Neural cell (in vitro differentiated cells): Measurements from ENCODE around the gene NR2C1. TPM values are rescaled to one million over a fixed set of nuclear protein-coding genes. Genes with fewer than 3 reads are reported as not detected.

ENCODE experiments used
- H2AFZ ChIP-seq: fragments of 200-600, 300-800 bp; sonication (generic), shearing (Covaris generic); 2 replicates; pipeline ENCODE4 v1.6.0; 2014; ENCODE audit warnings: low read depth, mild to moderate bottlenecking, antibody characterized with exemption, low read length, moderate library complexity
- H3F3A ChIP-seq: fragments of 200-600 bp; shearing (Covaris generic); 2 replicates; pipeline ENCODE4 v1.6.1; 2016; ENCODE audit warnings: mild to moderate bottlenecking, moderate library complexity, mixed read lengths, antibody characterized with exemption, low read length; ENCODE audit not compliant: insufficient read depth, poor library complexity, severe bottlenecking
- H3K27ac ChIP-seq: fragments of 200-600, 300-800 bp; sonication (generic), shearing (Covaris generic); 2 replicates; pipeline ENCODE4 v1.5.1; 2014; ENCODE audit warnings: mild to moderate bottlenecking, low read length, moderate library complexity
- H3K27me3 ChIP-seq: fragments of 300-800, 200-600 bp; sonication (generic), shearing (Covaris generic); 2 replicates; pipeline ENCODE4 v1.6.0; 2014; ENCODE audit warnings: mild to moderate bottlenecking, low read depth, low read length, moderate library complexity; ENCODE audit not compliant: insufficient read depth
- H3K36me3 ChIP-seq: fragments of 300-800, 200-600 bp; sonication (generic), shearing (Covaris generic); 2 replicates; pipeline ENCODE4 v1.5.1; 2014; ENCODE audit warnings: mild to moderate bottlenecking, antibody characterized with exemption, low read length, moderate library complexity; ENCODE audit not compliant: insufficient read depth
- H3K4me2 ChIP-seq: fragments of 300-800, 200-600 bp; sonication (generic), shearing (Covaris generic); 2 replicates; pipeline ENCODE4 v1.6.0; 2014; ENCODE audit warnings: mild to moderate bottlenecking, low read length
- H3K4me3 ChIP-seq: fragments of 300-800, 200-600 bp; sonication (generic), shearing (Covaris generic); 2 replicates; pipeline ENCODE4 v1.5.1; 2014; ENCODE audit warnings: mild to moderate bottlenecking, low read length, moderate library complexity
- H3K79me2 ChIP-seq: fragments of 200-600 bp; shearing (Covaris generic); replicated peaks from 2 replicates; pipeline ENCODE4 v1.6.0; 2014; ENCODE audit warnings: mild to moderate bottlenecking, low read length, moderate library complexity; ENCODE audit not compliant: insufficient read depth
- H3K9ac ChIP-seq: fragments of 300-800, 200-600 bp; sonication (generic), shearing (Covaris generic); 2 replicates; pipeline ENCODE4 v1.6.1; 2016; ENCODE audit warnings: mild to moderate bottlenecking, low read length, mixed read lengths
- H3K9me2 ChIP-seq: fragments of 200-600 bp; shearing (Covaris generic); 2 replicates; pipeline ENCODE4 v1.6.1; 2016; ENCODE audit warnings: mild to moderate bottlenecking, low read length, mixed read lengths; ENCODE audit not compliant: insufficient read depth
- H3K9me3 ChIP-seq: fragments of 200-600, 300-800 bp; sonication (generic), shearing (Covaris generic); 2 replicates; pipeline ENCODE4 v1.6.1; 2016; ENCODE audit warnings: mild to moderate bottlenecking, mixed run types, low read length, moderate library complexity, mixed read lengths
- H4K20me1 ChIP-seq: fragments of 200-600 bp; shearing (Covaris generic); 2 replicates; pipeline ENCODE4 v1.6.1; 2016; ENCODE audit warnings: mild to moderate bottlenecking, mixed run types; ENCODE audit not compliant: insufficient read depth
- EP300 ChIP-seq: fragments of 450-650 bp; conservative IDR thresholded peaks from 2 replicates; pipeline ENCODE4 v1.6.1; 2014; ENCODE audit warnings: antibody characterized with exemption, mild to moderate bottlenecking, moderate library complexity; ENCODE audit not compliant: poor library complexity, severe bottlenecking
- EZH2 ChIP-seq: fragments of 200-600, 300-800 bp; shearing (Covaris generic), sonication (generic); IDR thresholded peaks from 2 replicates; pipeline ENCODE4 v1.6.1; 2014; ENCODE audit warnings: antibody characterized with exemption, low read length, borderline replicate concordance, mild to moderate bottlenecking; ENCODE audit not compliant: insufficient read depth, poor library complexity, severe bottlenecking
- MXI1 ChIP-seq: fragments of 450-650 bp; conservative IDR thresholded peaks from 2 replicates; pipeline ENCODE4 v1.6.1; 2014; ENCODE audit warnings: antibody characterized with exemption, mild to moderate bottlenecking; ENCODE audit not compliant: poor library complexity, severe bottlenecking
- POLR2AphosphoS5 ChIP-seq: IDR thresholded peaks from 2 replicates; pipeline ENCODE4 v1.6.1; 2012
- RAD21 ChIP-seq: fragments of 450-650 bp; conservative IDR thresholded peaks from 2 replicates; pipeline ENCODE4 v1.6.1; 2014; ENCODE audit warnings: antibody characterized with exemption, mild to moderate bottlenecking, moderate library complexity
- REST ChIP-seq: IDR thresholded peaks from 2 replicates; pipeline ENCODE4 v1.6.1; 2012; ENCODE audit warnings: borderline replicate concordance
- SMC3 ChIP-seq: fragments of 450-650 bp; conservative IDR thresholded peaks from 2 replicates; pipeline ENCODE4 v1.6.1; 2014; ENCODE audit warnings: antibody characterized with exemption, mild to moderate bottlenecking, moderate library complexity; ENCODE audit not compliant: poor library complexity
- polyA plus RNA-seq: library from polyadenylated mRNA; depleted of rRNA; stranded (reverse); fragments of >200 nt; gene quantifications from 2 replicates; pipeline ENCODE4 v1.2.3, GENCODE V29; 2014
- TF ChIP-seq, protein P1 (sequence below): fragments of 450-650 bp; IDR thresholded peaks from 2 replicates; pipeline ENCODE4 v1.5.1; 2014; ENCODE audit warnings: antibody characterized with exemption, mild to moderate bottlenecking, moderate library complexity; ENCODE audit not compliant: poor library complexity, severe bottlenecking

Gene NR2C1
- polyA plus RNA-seq, 1 donor from 2014 or later, result 137 TPM

DNA sequence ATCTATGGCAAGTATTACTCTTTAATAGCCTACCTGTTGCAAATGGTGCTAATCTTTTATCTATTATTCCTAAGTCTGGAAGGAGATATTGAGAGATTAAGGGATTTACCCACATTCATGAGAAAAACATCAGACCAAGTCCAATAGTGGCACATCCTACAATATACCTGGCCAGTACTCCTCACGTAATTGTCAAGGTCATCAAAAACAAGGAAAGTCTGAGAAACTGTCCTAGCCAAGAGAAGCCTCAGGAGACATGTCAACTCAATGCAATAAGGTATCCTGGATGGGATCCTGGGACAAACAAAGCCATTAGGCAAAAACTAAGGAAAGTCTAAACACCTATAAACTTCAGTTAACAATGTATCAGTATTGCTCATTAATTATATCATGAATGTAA is 12.5 kb downstream of the NR2C1 start:
- H3K27ac ChIP-seq, result no peak overlapping the region
- no peaks in the 10 kb centered on the region for H4K20me1 ChIP-seq
- TF ChIP-seq RAD21 (no peak), REST (no peak), EP300 (no peak), MXI1 (no peak)
- TF ChIP-seq, protein P1, sequence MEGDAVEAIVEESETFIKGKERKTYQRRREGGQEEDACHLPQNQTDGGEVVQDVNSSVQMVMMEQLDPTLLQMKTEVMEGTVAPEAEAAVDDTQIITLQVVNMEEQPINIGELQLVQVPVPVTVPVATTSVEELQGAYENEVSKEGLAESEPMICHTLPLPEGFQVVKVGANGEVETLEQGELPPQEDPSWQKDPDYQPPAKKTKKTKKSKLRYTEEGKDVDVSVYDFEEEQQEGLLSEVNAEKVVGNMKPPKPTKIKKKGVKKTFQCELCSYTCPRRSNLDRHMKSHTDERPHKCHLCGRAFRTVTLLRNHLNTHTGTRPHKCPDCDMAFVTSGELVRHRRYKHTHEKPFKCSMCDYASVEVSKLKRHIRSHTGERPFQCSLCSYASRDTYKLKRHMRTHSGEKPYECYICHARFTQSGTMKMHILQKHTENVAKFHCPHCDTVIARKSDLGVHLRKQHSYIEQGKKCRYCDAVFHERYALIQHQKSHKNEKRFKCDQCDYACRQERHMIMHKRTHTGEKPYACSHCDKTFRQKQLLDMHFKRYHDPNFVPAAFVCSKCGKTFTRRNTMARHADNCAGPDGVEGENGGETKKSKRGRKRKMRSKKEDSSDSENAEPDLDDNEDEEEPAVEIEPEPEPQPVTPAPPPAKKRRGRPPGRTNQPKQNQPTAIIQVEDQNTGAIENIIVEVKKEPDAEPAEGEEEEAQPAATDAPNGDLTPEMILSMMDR, result no peak
- H2AFZ ChIP-seq, result no peak overlapping the region
- no peak overlapping the region for H3K4me2 ChIP-seq
- no peak overlapping the region for H3K9ac ChIP-seq
- H3K36me3 ChIP-seq, result peaks cover 18% of the 10 kb centered on the region
- H3K9me2 ChIP-seq, result no peaks in the 10 kb centered on the region
- H3K79me2 ChIP-seq, result no peaks in the 10 kb centered on the region
- H3K27me3 ChIP-seq, result no peaks in the 10 kb centered on the region
- no peaks in the 10 kb centered on the region for H3K9me3 ChIP-seq
- no peaks in the 10 kb centered on the region for H3F3A ChIP-seq
- H3K4me3 ChIP-seq, result no peak overlapping the region

DNA sequence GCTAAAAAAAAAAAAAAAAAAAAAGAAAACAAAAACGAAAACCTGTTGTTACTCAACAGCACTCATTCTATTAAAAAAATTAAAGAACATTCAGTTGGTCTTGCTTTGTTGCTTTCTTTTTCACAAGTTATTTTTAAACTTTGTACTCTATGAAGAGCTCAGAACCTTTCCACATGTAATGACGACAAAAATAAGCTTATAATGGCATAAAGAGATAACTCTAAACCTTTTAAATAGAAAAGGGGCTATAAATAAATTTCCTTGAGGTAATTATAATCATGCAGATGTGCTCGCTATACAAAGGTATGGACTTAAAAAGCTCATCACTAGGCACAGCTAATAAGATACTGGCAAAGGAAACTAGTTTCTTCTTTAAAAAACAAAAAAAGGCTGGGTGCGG is 13.4 kb downstream of the NR2C1 start:
- H3K9me3 ChIP-seq, result no peaks in the 10 kb centered on the region
- H4K20me1 ChIP-seq, result no peaks in the 10 kb centered on the region
- no peaks in the 10 kb centered on the region for H3K9me2 ChIP-seq
- TF ChIP-seq POLR2AphosphoS5 (no peak), EZH2 (no peak), EP300 (no peak), SMC3 (no peak), REST (no peak)
- TF ChIP-seq, protein P1, result no peak
- no peak overlapping the region for H2AFZ ChIP-seq
- H3K4me2 ChIP-seq, result no peak overlapping the region
- H3K9ac ChIP-seq, result no peak overlapping the region
- no peak overlapping the region for H3K27ac ChIP-seq
- H3K79me2 ChIP-seq, result no peaks in the 10 kb centered on the region
- no peak overlapping the region for H3K4me3 ChIP-seq
- H3K36me3 ChIP-seq, result peaks cover 17% of the 10 kb centered on the region
- H3F3A ChIP-seq, result no peaks in the 10 kb centered on the region
- H3K27me3 ChIP-seq, result no peaks in the 10 kb centered on the region
